Bronchial epithelial cell (primary cell): ENCODE measurements around the gene BRF1. TPM values are rescaled to one million over a fixed set of nuclear protein-coding genes. Genes with fewer than 3 reads are reported as not detected.
"Not testable (repeated sequence)": the region's sequence is repeated elsewhere in the genome, so short reads cannot be mapped to it uniquely, and the experiment has no call there.

ENCODE experiments used
- DNase-seq: peaks from one replicate; pipeline ENCODE4 v3.0.0-alpha.2; 2010; ENCODE audit warnings: low read depth
- FAIRE-seq: peaks from 2 replicates; lab custom pipeline; 2011; peaks lifted over from hg19 to GRCh38; lab: Jason Lieb, UNC
- H3K27me3 ChIP-seq: 2 replicates; pipeline ENCODE4 v1.5.1; 2011; ENCODE audit warnings: low read length; ENCODE audit not compliant: control insufficient read depth, insufficient read depth
- H3K36me3 ChIP-seq: 2 replicates; pipeline ENCODE4 v1.5.1; 2011; ENCODE audit warnings: low read length; ENCODE audit not compliant: control insufficient read depth, insufficient read depth
- H3K4me3 ChIP-seq: 2 replicates; pipeline ENCODE4 v1.5.1; 2011; ENCODE audit warnings: mild to moderate bottlenecking, low read depth, low read length, control low read depth
- CTCF ChIP-seq: IDR thresholded peaks from 2 replicates; pipeline ENCODE4 v1.5.1; 2011; ENCODE audit warnings: mild to moderate bottlenecking, moderate library complexity, low read length, control low read depth, inconsistent platforms; ENCODE audit not compliant: insufficient read depth, severe bottlenecking
- total RNA-seq: library from RNA; depleted of rRNA; stranded (reverse); fragments of >200 nt; gene quantifications from 2 replicates; pipeline ENCODE4 v1.2.1, GENCODE V29; 2014

The BRF1 gene
- total RNA-seq, 1 donor from 2014 or later = 24.0 TPM

GRCh38 chr14:105309371-105309770, 8.6 kb upstream of the BRF1 start:
- no peaks in the 10 kb centered on the region for H3K36me3 ChIP-seq
- no peak for TF ChIP-seq CTCF
- H3K4me3 ChIP-seq = no peak overlapping the region
- H3K27me3 ChIP-seq = no peaks in the 10 kb centered on the region
- peak; percentile 94 for FAIRE-seq
- peak; percentile 37 for DNase-seq

- no peak for FAIRE-seq
- Histone ChIP-seq H3K27me3 (no peaks in the 10 kb centered on the region), H3K36me3 (no peaks in the 10 kb centered on the region), H3K4me3 (no peak overlapping the region)
- TF ChIP-seq CTCF = no peak
- no peak for DNase-seq
These were observed 6.4 kb upstream of the BRF1 start for GRCh38 chr14:105307052-105307727.

GRCh38 chr14:105305791-105306190, 5.0 kb upstream of the BRF1 start:
- Histone ChIP-seq H3K36me3 (no peaks in the 10 kb centered on the region), H3K4me3 (no peak overlapping the region), H3K27me3 (no peaks in the 10 kb centered on the region)
- no peak for DNase-seq
- no peak for TF ChIP-seq CTCF
- no peak for FAIRE-seq

GRCh38 chr14:105305345-105305744, 4.5 kb upstream of the BRF1 start:
- H3K36me3 ChIP-seq = no peaks in the 10 kb centered on the region
- DNase-seq (no peak), FAIRE-seq (no peak)
- no peak for TF ChIP-seq CTCF
- no peak overlapping the region for H3K4me3 ChIP-seq
- H3K27me3 ChIP-seq = no peaks in the 10 kb centered on the region

GRCh38 chr14:105304565-105304964, 3.8 kb upstream of the BRF1 start:
- no peak for FAIRE-seq
- Histone ChIP-seq H3K27me3 (no peaks in the 10 kb centered on the region), H3K36me3 (no peaks in the 10 kb centered on the region), H3K4me3 (no peak overlapping the region)
- TF ChIP-seq CTCF = no peak
- DNase-seq = no peak

- H3K36me3 ChIP-seq = no peaks in the 10 kb centered on the region
- no peak for DNase-seq
- no peak overlapping the region for H3K4me3 ChIP-seq
- no peak for FAIRE-seq
- TF ChIP-seq CTCF = no peak
- H3K27me3 ChIP-seq = no peaks in the 10 kb centered on the region
These were observed 3.1 kb upstream of the BRF1 start for GRCh38 chr14:105303949-105304348.

- not testable (repeated sequence) for DNase-seq, H3K27me3 ChIP-seq, FAIRE-seq, H3K36me3 ChIP-seq
- peak overlapping the region; percentile 87 for H3K4me3 ChIP-seq
These were observed 1.1 kb upstream of the BRF1 start for GRCh38 chr14:105301915-105302249.
